Suprapubic skin (tissue), 4 donors: Measurements from ENCODE around the gene OR2C1. TPM values are rescaled to one million over a fixed set of nuclear protein-coding genes. Genes with fewer than 3 reads are reported as not detected.

ENCODE experiments used
- DNase-seq, 2 donors: peaks; one replicate each; pipeline ENCODE4 v3.0.0-alpha.2; 2019; ENCODE audit warnings: low spot score in 2 of 2
- H3K27ac ChIP-seq: fragments of 200-600 bp; sonication (generic); one replicate; pipeline ENCODE4 v1.5.1; 2019
- H3K27me3 ChIP-seq: fragments of 200-600 bp; sonication (generic); one replicate; pipeline ENCODE4 v1.5.1; 2019
- H3K36me3 ChIP-seq: fragments of 200-600 bp; sonication (generic); one replicate; pipeline ENCODE4 v1.5.1; 2019
- H3K4me1 ChIP-seq: fragments of 200-600 bp; sonication (generic); one replicate; pipeline ENCODE4 v1.5.1; 2019
- H3K4me3 ChIP-seq: fragments of 200-600 bp; sonication (generic); one replicate; pipeline ENCODE4 v1.5.1; 2019; ENCODE audit warnings: mild to moderate bottlenecking
- H3K9me3 ChIP-seq: fragments of 200-600 bp; sonication (generic); one replicate; pipeline ENCODE4 v1.5.1; 2019
- CTCF ChIP-seq, 2 donors: fragments of 200-600 bp in 1 of 2; fragments of 450-650 bp in 1 of 2; sonication (generic) in 1 of 2; IDR thresholded peaks; one replicate each; pipeline ENCODE4 v1.5.1; 2016 to 2019; ENCODE audit warnings: antibody characterized with exemption in 2 of 2, mild to moderate bottlenecking in 1 of 2, moderate library complexity in 1 of 2
- EP300 ChIP-seq: sonication (generic); formaldehyde crosslinking; IDR thresholded peaks from one replicate; pipeline ENCODE4 v1.6.1; 2017; ENCODE audit warnings: antibody characterized with exemption
- POLR2A ChIP-seq, 2 donors: fragments of 450-650 bp; IDR thresholded peaks; one replicate each; pipeline ENCODE4 v1.6.1; 2017; ENCODE audit warnings: antibody characterized with exemption in 2 of 2, mild to moderate bottlenecking in 2 of 2, moderate library complexity in 2 of 2
- POLR2AphosphoS5 ChIP-seq, 3 donors: sonication (generic); formaldehyde crosslinking; IDR thresholded peaks; one replicate each; pipeline ENCODE4 v1.6.1; 2017; ENCODE audit warnings: antibody characterized with exemption in 3 of 3
- WGBS: methylation state at CpG from one replicate; pipeline ENCODE4 v1.1.5; 2018; 5-methylcytosine and 5-hydroxymethylcytosine counted together
- total RNA-seq, 4 donors: library from RNA; depleted of rRNA; stranded (reverse); fragments of >200 nt; gene quantifications; one replicate each; pipeline ENCODE4 v1.1.0, GENCODE V29; 2016

The OR2C1 gene
- total RNA-seq, 4 donors from 2014 or later, result 0.34 TPM; not detected in 3

GRCh38 chr16:3327514-3327913, 28.2 kb upstream of the OR2C1 start:
- no peak for DNase-seq
- H3K36me3 ChIP-seq, result no peaks in the 10 kb centered on the region
- no peaks in the 10 kb centered on the region for H3K27me3 ChIP-seq
- TF ChIP-seq EP300, result no peak
- no peak for TF ChIP-seq POLR2AphosphoS5 (IDR thresholded peaks at IDR 0.05)
- no peak for TF ChIP-seq CTCF (IDR thresholded peaks at IDR 0.05)
- no peak for TF ChIP-seq POLR2A (IDR thresholded peaks at IDR 0.05)
- H3K4me3 ChIP-seq, result no peak overlapping the region
- H3K4me1 ChIP-seq, result no peaks in the 10 kb centered on the region
- no peak overlapping the region for H3K27ac ChIP-seq
- WGBS, result 75% methylated on average over 4 of the region's 4 CpGs
- peaks cover 25% of the 10 kb centered on the region for H3K9me3 ChIP-seq

- Histone ChIP-seq H3K27ac (no peak overlapping the region), H3K4me1 (no peaks in the 10 kb centered on the region), H3K9me3 (peaks cover 21% of the 10 kb centered on the region), H3K36me3 (no peaks in the 10 kb centered on the region), H3K27me3 (no peaks in the 10 kb centered on the region), H3K4me3 (no peak overlapping the region)
- 47% methylated on average over 3 of the region's 3 CpGs for WGBS
- no peak for DNase-seq
- no peak for TF ChIP-seq POLR2AphosphoS5 (IDR thresholded peaks at IDR 0.05)
- TF ChIP-seq EP300, result no peak
- TF ChIP-seq CTCF (IDR thresholded peaks at IDR 0.05), result no peak
- no peak for TF ChIP-seq POLR2A (IDR thresholded peaks at IDR 0.05)
Observed at GRCh38 chr16:3328104-3328503, 27.6 kb upstream of the OR2C1 start.

- Histone ChIP-seq H3K4me1 (no peaks in the 10 kb centered on the region), H3K4me3 (no peak overlapping the region), H3K9me3 (peaks cover 17% of the 10 kb centered on the region), H3K36me3 (no peaks in the 10 kb centered on the region), H3K27ac (no peak overlapping the region), H3K27me3 (no peaks in the 10 kb centered on the region)
- no peak for DNase-seq
- TF ChIP-seq EP300, result no peak
- TF ChIP-seq POLR2A (IDR thresholded peaks at IDR 0.05), result no peak
- no peak for TF ChIP-seq POLR2AphosphoS5 (IDR thresholded peaks at IDR 0.05)
- WGBS, result 68% methylated on average over 2 of the region's 2 CpGs
Observed at GRCh38 chr16:3328643-3329042, 27.0 kb upstream of the OR2C1 start.

GRCh38 chr16:3346041-3346440, 9.6 kb upstream of the OR2C1 start:
- 74% methylated on average over 2 of the region's 2 CpGs for WGBS
- DNase-seq, result no peak

GRCh38 chr16:3347586-3347985, 8.1 kb upstream of the OR2C1 start:
- Histone ChIP-seq H3K27ac (no peak overlapping the region), H3K9me3 (no peaks in the 10 kb centered on the region), H3K4me3 (no peak overlapping the region), H3K36me3 (no peaks in the 10 kb centered on the region), H3K4me1 (no peaks in the 10 kb centered on the region), H3K27me3 (no peaks in the 10 kb centered on the region)
- TF ChIP-seq POLR2AphosphoS5 (IDR thresholded peaks at IDR 0.05), result no peak
- no peak for TF ChIP-seq POLR2A (IDR thresholded peaks at IDR 0.05)
- no peak for TF ChIP-seq EP300
- TF ChIP-seq CTCF (IDR thresholded peaks at IDR 0.05), result no peak
- DNase-seq, result no peak
- 46% methylated on average over 10 of the region's 10 CpGs for WGBS

More at GRCh38 chr16:3346041-3346440, 9.6 kb upstream of the OR2C1 start:
- H3K9me3 ChIP-seq, result no peaks in the 10 kb centered on the region
- no peak overlapping the region for H3K27ac ChIP-seq
- no peak overlapping the region for H3K4me3 ChIP-seq
- TF ChIP-seq POLR2AphosphoS5 (IDR thresholded peaks at IDR 0.05) (no peak), POLR2A (IDR thresholded peaks at IDR 0.05) (no peak), EP300 (no peak), CTCF (IDR thresholded peaks at IDR 0.05) (no peak)
- no peaks in the 10 kb centered on the region for H3K4me1 ChIP-seq
- H3K36me3 ChIP-seq, result no peaks in the 10 kb centered on the region
- no peaks in the 10 kb centered on the region for H3K27me3 ChIP-seq
